Nephron (organoid): Measurements from ENCODE around the gene ATP6V1G2.

Experiments
- H3K27ac Mint-ChIP-seq, 3 experiments: 2 replicates each; pipeline ENCODE4 v1.8.0; 2020; ENCODE audit warnings: mixed read lengths in 3 of 3, mild to moderate bottlenecking in 2 of 3, moderate library complexity in 1 of 3
- H3K27me3 Mint-ChIP-seq: 2 replicates; pipeline ENCODE4 v1.8.0; 2021; ENCODE audit warnings: low read depth, mild to moderate bottlenecking, moderate library complexity, mixed read lengths
- H3K36me3 Mint-ChIP-seq: 2 replicates; pipeline ENCODE4 v1.8.0; 2020; ENCODE audit warnings: low read depth, mixed read lengths
- H3K4me1 Mint-ChIP-seq: 2 replicates; pipeline ENCODE4 v1.8.0; 2020; ENCODE audit warnings: mixed read lengths
- H3K4me3 Mint-ChIP-seq, 3 experiments: 2 replicates each; pipeline ENCODE4 v1.8.0; 2020; ENCODE audit warnings: mild to moderate bottlenecking in 3 of 3, mixed read lengths in 3 of 3, moderate library complexity in 2 of 3
- H3K9me3 Mint-ChIP-seq: 2 replicates; pipeline ENCODE4 v1.8.0; 2020; ENCODE audit warnings: mixed read lengths
- CTCF ChIP-seq, 3 experiments: fragments of 200-600 bp; sonication (generic); IDR thresholded peaks; one replicate each; pipeline ENCODE4 v1.5.0; 2021; ENCODE audit warnings: antibody characterized with exemption in 3 of 3; ENCODE audit not compliant: unreplicated experiment in 3 of 3

Gene ATP6V1G2

GRCh38 chr6:31546958-31547726 lies 734 bp upstream of the ATP6V1G2 start, which contains the start of gene NFKBIL1:
Gene NFKBIL1, plus strand, starts transcription at chr6:31547608. Its CDS starts 87 bp downstream, at chr6:31547695.
- Mint-ChIP-seq H3K4me1 (peaks cover 34% of the 10 kb centered on the region), H3K9me3 (no peaks in the 10 kb centered on the region), H3K27ac (peak within 1 kb of the TSS; percentile 29 to 89 (median 77)), H3K36me3 (peaks cover 24% of the 10 kb centered on the region), H3K4me3 (peak within 1 kb of the TSS; percentile 83 to 89 (median 84)), H3K27me3 (no peaks in the 10 kb centered on the region)
- TF ChIP-seq CTCF (IDR thresholded peaks at IDR 0.05; ENCODE audit: unreplicated experiment in 3 of 3): peak in 1 of 3 experiments; percentile 22

DNA sequence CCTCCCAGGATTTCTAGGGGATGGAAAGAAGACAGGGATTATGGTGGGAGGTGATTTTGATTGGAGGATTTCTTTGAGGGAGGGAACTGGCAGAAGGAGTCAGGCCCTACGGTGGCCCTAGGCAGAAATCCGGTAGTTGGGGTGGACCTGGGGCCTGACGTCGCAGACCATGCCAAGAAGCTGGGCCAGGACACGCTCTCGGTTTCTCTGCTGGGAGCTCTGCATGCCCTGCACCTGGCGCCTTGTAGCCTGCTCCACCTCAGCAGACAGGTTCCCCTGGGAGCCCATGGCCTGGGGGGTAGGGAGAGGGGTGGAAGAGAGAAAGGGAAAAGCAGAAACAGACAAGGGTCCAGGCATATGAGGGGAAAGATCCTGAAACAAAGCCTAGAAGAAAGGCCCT lies 1.1 kb downstream of the ATP6V1G2 start:
- no peak for TF ChIP-seq CTCF (IDR thresholded peaks at IDR 0.05; ENCODE audit: unreplicated experiment in 3 of 3)

DNA sequence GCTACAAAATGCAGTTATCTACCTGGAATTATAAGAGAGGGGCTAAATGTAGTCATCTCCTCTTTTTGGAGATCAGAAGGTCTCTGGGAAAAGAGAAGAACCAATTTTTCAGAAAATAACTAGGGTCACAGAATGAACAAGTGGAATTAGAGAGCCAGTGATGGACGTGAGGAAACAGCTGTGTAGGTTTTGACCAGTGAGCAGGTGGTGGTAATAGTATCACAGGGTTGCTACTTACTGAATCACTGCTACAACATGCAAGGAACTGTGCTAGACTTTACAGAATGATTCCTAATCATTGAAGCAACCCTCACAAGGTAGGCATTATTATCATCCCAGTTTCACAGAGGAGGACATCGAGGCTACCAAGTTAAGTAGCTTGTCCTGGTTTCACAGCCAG lies 1.7 kb downstream of the ATP6V1G2 start:
- no peaks in the 10 kb centered on the region for H3K9me3 Mint-ChIP-seq
- peak overlapping the region in 2 of 3 experiments; percentile 3 to 30 for H3K27ac Mint-ChIP-seq
- TF ChIP-seq CTCF (IDR thresholded peaks at IDR 0.05; ENCODE audit: unreplicated experiment in 3 of 3): no peak
- peak overlapping the region; percentile 50 to 70 (median 54) for H3K4me3 Mint-ChIP-seq
- no peaks in the 10 kb centered on the region for H3K27me3 Mint-ChIP-seq
- H3K36me3 Mint-ChIP-seq: peaks cover 27% of the 10 kb centered on the region
- H3K4me1 Mint-ChIP-seq: peaks cover 48% of the 10 kb centered on the region

More for the DNA sequence above, 1.1 kb downstream of the ATP6V1G2 start:
- Mint-ChIP-seq H3K4me1 (peaks cover 41% of the 10 kb centered on the region), H3K4me3 (peak overlapping the region; percentile 83 to 89 (median 84)), H3K36me3 (peaks cover 24% of the 10 kb centered on the region), H3K27ac (peak overlapping the region in 2 of 3 experiments; percentile 5 to 48), H3K27me3 (no peaks in the 10 kb centered on the region), H3K9me3 (no peaks in the 10 kb centered on the region)

DNA sequence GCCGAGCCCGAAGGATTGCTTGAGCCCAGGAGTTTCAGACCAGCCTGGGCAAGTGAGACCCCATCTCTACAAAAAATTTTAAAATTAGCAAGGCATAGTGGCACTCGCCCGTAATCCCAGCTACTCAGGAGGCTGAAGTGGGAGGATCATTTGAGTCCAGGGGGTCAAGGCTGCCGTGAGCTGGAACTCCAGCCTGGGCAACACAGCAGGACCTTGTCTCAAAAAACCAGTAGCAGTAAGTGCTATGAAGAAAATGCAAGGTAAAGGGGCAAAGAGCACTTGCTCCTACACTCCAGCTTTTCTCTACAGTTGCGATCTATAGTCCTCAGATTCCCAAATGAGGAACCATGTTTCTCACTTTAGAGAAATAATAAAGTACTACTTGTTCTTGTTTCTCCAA lies 2.8 kb downstream of the ATP6V1G2 start:
- no peaks in the 10 kb centered on the region for H3K9me3 Mint-ChIP-seq

GRCh38 chr6:31541658-31542521 lies 4.5 kb downstream of the ATP6V1G2 start, which contains the start of gene DDX39B:
Gene DDX39B, minus strand, starts transcription at chr6:31542003. Its CDS starts 1,471 bp downstream, at chr6:31540532.
- Mint-ChIP-seq H3K4me1 (peaks cover 54% of the 10 kb centered on the region), H3K4me3 (peak within 1 kb of the TSS; percentile 96 to 99 (median 99)), H3K36me3 (peaks cover 38% of the 10 kb centered on the region), H3K9me3 (no peaks in the 10 kb centered on the region), H3K27ac (peak within 1 kb of the TSS; percentile 99), H3K27me3 (no peaks in the 10 kb centered on the region)
- TF ChIP-seq CTCF (IDR thresholded peaks at IDR 0.05; ENCODE audit: unreplicated experiment in 3 of 3): no peak

More for the DNA sequence above, 2.8 kb downstream of the ATP6V1G2 start:
- Mint-ChIP-seq H3K27me3 (no peaks in the 10 kb centered on the region), H3K36me3 (peaks cover 27% of the 10 kb centered on the region), H3K4me3 (no peak overlapping the region), H3K27ac (no peak overlapping the region), H3K4me1 (peaks cover 52% of the 10 kb centered on the region)
- TF ChIP-seq CTCF (IDR thresholded peaks at IDR 0.05; ENCODE audit: unreplicated experiment in 3 of 3): no peak
